ENCODE results near the gene UBE2Z.
"Not testable (repeated sequence)": the region's sequence is repeated elsewhere in the genome, so short reads cannot be mapped to it uniquely, and the experiment has no call there.

The UBE2Z gene

GRCh38 chr17:48905987-48906515, 2.2 kb upstream of the UBE2Z start:
- no peak for DNase-seq

- no peak for DNase-seq
Measured at GRCh38 chr17:48907713-48908046, 527 bp upstream of the UBE2Z start.

- DNase-seq: peak; percentile 89
Measured at GRCh38 chr17:48908853-48909394, 717 bp downstream of the UBE2Z start.

- no peak for DNase-seq
Measured at GRCh38 chr17:48909783-48910182, 1.6 kb downstream of the UBE2Z start.

GRCh38 chr17:48910370-48910769, 2.2 kb downstream of the UBE2Z start:
- DNase-seq: no peak

GRCh38 chr17:48912476-48912875, 4.3 kb downstream of the UBE2Z start:
- no peak for DNase-seq

GRCh38 chr17:48915459-48916282, 7.5 kb downstream of the UBE2Z start:
- no peak for DNase-seq

GRCh38 chr17:48925251-48925990, 17.2 kb downstream of the UBE2Z start:
- no peak for DNase-seq

- no peak for DNase-seq
Measured at GRCh38 chr17:48925991-48926342, 17.8 kb downstream of the UBE2Z start.

- DNase-seq: no peak
Measured at GRCh38 chr17:48927978-48928745, 20.0 kb downstream of the UBE2Z start.

- DNase-seq: no peak
Measured at GRCh38 chr17:48928876-48929811, 20.9 kb downstream of the UBE2Z start.

GRCh38 chr17:48929812-48930165, 21.6 kb downstream of the UBE2Z start:
- DNase-seq: no peak

- no peak for DNase-seq
Measured at GRCh38 chr17:48930435-48930873, 22.2 kb downstream of the UBE2Z start.

- DNase-seq: no peak
Measured at GRCh38 chr17:48933035-48933434, 24.8 kb downstream of the UBE2Z start.

- peak; percentile 88 for DNase-seq
Measured at GRCh38 chr17:48944515-48945260, 36.5 kb downstream of the UBE2Z start, which contains the start of gene SNF8. SNF8 (minus strand) TSS chr17:48944842; CDS start chr17:48944734, 108 bp downstream.

GRCh38 chr17:48945261-48945651, 37.0 kb downstream of the UBE2Z start:
- DNase-seq: not testable (repeated sequence)

GRCh38 chr17:48951572-48951971, 43.4 kb downstream of the UBE2Z start:
- no peak for DNase-seq

- DNase-seq: no peak
Measured at GRCh38 chr17:48952904-48953303, 44.7 kb downstream of the UBE2Z start.

- DNase-seq: no peak
Measured at GRCh38 chr17:48954300-48954755, 46.1 kb downstream of the UBE2Z start.

- no peak for DNase-seq
Measured at GRCh38 chr17:48960834-48961515, 52.8 kb downstream of the UBE2Z start.
